HG03159 (cell line): Measurements from ENCODE around the gene CASTOR2.
"Not testable (repeated sequence)": the region's sequence is repeated elsewhere in the genome, so short reads cannot be mapped to it uniquely, and the experiment has no call there.

ENCODE experiments used
- ATAC-seq: cut with Tn5 transposase; IDR thresholded peaks from one replicate; pipeline ENCODE4 v1.9.1; 2021; ENCODE audit warnings: mild to moderate bottlenecking, moderate library complexity; ENCODE audit not compliant: unreplicated experiment

Gene CASTOR2

DNA sequence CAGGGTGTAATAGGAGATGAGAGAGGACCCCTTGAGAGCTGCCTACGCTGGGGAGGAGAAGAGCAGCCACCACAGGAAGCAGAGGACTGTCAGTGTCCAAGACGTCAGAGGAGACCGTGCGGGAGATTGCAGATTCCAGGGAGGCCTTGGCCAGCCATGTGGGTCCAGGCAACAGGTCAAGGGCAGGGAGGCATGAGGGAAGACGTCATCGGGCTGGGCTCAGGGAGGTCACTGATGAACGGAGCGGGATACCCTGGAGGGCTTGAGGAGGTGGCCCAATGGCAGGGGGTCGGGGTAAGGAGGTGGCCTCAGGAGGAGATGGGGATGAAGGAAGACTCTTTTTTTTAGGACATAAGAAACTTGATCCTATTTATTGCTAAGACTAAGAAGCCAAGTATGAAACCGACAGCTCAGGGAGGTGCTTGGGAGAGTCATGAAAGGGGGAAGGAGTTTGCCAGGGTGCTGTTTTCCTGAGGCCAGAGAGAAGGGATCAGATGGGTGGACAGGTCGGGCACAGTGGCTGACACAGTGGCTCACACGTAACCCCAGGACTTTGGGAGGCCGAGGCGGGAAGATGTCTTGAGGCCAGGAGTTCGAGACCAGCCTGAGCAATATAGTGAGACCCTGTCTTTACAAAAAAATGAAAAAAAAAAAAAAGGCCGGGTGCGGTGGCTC lies 30.5 kb downstream of the CASTOR2 start:
- not testable (repeated sequence) for ATAC-seq

DNA sequence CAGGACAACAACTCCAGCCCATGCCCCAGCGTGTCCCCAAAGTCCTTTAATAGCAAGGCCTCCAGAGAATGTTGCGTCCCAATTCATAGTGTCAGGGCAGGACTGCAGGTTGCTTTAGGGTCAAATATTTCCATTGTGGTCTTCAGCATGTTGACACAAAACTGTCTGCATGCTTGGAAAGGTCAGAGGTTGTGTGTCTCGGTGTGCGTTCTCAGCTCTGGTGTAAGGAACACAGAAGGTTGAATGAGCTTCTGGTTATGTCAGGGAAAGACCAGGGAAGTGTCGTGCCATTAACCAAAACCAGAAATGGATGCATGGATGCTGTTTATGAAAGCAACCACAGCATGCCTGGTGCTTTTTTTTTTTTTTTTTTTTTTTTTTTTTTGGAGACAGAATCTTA lies 31.9 kb downstream of the CASTOR2 start:
- not testable (repeated sequence) for ATAC-seq

DNA sequence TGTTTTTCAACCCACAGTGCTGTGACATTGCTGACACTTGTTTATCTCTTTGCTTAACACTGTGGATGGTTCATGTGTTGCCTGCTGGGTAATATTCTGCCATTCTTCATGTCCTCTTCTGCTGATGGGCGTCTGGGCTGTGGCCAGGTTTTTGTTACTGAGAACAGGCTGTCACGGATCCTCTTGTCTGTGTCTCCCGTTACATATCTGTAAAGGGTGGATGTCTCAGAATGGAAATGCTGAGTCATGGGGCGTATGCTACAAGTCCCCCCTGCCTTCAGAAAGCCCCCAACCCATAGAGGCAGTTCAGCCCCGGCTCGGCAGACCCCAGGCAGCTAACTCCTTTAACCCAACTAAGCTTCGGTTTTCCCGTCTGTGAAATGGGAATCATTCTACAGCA lies 33.3 kb downstream of the CASTOR2 start:
- not testable (repeated sequence) for ATAC-seq

DNA sequence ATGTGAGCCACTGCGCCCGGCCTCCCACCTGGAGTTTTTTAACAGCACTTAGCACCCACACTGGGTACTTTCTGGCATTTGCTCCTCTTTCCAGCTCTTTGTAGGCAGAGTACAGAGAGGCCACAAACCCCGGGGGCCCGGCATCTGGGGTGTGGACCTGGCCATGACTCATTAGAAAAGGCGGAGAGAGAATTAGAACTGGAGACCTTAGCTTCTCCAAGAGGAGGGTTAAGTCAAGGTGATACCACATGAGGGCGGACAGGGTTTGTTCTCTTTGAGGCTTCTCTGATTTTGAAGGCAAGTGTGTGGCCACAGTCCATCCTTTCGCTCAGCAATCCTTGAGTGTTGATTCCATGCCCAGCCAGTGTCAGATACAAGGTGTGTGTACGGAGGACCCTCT lies 36.9 kb downstream of the CASTOR2 start:
- ATAC-seq: not testable (repeated sequence)

- ATAC-seq: no peak
Observed at GRCh38 chr7:75010036-75010435, 45.5 kb downstream of the CASTOR2 start.

- ATAC-seq: no peak
Observed at GRCh38 chr7:75017832-75018231, 53.3 kb downstream of the CASTOR2 start.

GRCh38 chr7:75018570-75019364 lies 54.3 kb downstream of the CASTOR2 start:
- ATAC-seq: no peak

DNA sequence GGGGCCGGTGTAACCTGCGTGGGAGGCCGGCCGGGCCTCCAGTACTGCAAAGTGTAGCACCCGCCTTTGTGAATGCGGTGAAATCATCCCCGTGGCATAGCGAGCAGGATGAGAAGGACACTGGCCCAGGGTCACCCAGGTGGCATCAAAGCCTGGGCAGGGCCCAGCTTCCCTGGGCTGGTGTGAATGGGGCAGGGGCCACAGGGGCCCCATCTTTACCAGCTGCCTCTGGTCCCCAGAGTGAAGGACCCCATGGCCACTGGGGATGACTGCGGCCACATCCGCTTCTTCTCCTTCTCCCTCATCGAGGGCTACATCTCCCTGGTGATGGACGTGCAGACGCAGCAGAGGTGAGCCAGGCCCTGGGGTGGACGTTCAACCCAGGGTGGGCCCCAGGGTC lies 55.3 kb downstream of the CASTOR2 start:
- no peak for ATAC-seq

- ATAC-seq: no peak
Observed at GRCh38 chr7:75024922-75025321, 60.4 kb downstream of the CASTOR2 start.

DNA sequence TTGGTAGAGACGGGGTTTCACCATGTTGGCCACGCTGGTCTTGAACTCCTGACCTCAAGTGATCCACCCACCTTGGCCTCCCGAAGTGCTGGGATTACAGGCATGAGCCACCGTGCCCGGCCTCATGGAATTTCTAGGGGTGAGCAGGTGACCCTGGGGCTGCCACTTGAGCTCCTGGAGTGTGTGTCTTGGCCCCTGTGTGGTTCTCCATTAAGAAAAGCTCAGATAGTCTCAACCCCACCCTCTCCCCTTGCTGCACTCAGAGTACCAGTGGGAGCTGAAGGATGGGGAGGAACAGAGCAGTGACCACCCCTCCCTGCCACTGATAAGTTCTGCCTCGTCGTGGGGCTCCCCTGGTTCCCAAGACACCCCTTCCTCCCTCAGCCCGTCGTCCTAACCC lies 63.8 kb downstream of the CASTOR2 start:
- no peak for ATAC-seq

DNA sequence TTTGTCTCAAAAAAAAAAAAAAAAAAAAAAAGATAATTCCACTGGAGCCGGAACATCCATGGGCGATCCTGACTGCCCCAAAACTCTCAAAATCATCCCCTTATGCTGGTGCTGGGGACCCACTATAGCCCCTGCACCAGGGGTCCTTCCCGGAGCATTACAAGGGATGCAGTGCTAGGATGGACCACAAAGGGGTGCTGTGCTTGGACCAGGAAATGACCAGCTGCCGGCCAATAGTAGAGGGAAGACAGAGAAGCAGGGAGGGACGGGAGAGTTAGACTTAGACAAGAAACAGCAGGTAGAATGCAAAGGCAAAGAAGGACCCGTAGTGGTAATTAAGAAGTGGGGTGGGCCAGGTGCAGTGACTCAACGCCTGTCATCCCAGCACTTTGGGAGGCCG lies 68.6 kb downstream of the CASTOR2 start:
- no peak for ATAC-seq

DNA sequence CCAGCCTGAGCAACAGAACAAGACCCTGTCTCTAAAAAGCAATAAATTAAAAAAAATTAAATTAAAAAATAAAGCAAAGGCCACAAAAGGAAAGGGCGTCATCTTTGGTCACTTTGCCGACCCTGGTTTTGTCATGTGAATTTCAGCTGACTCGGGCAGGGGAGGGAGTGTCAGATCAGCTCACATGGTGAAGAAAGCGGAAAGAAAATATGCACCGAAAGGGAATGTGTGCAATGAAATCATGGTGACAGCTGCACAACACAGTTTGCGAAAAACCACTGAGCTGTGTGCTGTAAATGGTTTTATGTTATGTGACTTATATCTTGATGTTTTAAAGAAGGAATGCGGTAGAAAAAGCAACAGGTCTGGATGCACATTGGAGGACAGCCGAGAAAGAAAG lies 69.3 kb downstream of the CASTOR2 start:
- ATAC-seq: no peak

GRCh38 chr7:75038508-75038907 lies 74.0 kb downstream of the CASTOR2 start:
- ATAC-seq: no peak

GRCh38 chr7:75039166-75039565 lies 74.7 kb downstream of the CASTOR2 start:
- no peak for ATAC-seq

GRCh38 chr7:75039709-75040108 lies 75.2 kb downstream of the CASTOR2 start:
- no peak for ATAC-seq

DNA sequence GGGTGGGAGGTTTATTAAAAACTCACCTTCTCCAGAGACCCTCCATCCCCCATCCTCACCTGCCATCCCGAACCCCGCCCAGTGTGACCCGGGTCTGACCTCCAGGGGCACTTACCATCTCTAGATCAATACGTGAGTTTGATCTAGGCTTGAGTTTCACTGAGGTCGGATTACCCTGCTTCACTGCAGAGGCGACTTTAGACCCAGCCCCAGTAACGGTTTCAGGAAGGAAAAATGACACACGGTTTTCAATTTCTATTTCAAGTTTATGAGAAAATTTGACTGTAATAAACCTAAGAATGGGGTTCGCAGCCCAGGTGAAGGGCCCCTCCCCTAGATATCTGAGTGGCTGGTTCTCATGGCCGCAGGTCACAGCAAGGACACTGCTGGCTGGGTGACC lies 76.0 kb downstream of the CASTOR2 start:
- ATAC-seq: no peak

DNA sequence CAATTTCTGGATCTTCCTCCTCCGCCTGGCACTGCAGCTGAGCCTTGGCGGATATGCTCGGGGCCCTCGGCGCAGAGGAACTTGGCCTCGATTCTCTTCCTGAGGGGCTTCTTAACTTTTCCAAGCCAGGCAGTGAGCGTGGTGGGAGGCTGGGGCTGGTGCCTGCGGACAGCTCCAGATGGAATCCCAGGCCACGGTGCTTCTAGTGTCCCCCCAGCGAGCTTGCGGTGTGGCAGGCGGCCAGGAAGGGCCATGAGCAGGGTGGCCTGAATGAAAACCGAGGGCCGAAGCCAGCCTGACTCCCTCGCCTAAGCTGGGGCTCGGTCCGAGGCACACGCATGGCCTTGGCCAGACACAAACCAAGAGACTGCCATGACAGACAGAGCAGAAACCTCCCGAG lies 77.8 kb downstream of the CASTOR2 start:
- no peak for ATAC-seq

GRCh38 chr7:75042831-75043703 lies 78.6 kb downstream of the CASTOR2 start:
- ATAC-seq: no peak

DNA sequence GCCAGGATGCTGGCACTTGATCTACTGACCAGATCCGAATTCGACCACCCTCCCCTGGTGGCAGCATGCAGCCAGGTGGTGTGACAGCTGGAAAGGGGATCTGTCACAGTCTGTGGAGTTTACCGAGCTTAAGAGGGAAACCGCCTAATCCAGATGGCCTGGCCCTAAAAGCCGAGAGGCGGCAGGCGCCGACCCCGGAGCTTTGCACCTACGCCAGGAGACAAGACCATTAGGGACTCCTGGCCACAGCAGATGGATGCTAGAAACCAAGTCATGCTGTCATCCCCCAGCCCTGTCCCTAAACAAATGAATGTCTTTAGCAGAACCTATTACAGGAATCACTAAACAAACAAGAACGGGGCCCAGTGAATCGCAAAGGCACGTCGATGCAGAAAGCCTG lies 81.4 kb downstream of the CASTOR2 start:
- ATAC-seq: no peak

DNA sequence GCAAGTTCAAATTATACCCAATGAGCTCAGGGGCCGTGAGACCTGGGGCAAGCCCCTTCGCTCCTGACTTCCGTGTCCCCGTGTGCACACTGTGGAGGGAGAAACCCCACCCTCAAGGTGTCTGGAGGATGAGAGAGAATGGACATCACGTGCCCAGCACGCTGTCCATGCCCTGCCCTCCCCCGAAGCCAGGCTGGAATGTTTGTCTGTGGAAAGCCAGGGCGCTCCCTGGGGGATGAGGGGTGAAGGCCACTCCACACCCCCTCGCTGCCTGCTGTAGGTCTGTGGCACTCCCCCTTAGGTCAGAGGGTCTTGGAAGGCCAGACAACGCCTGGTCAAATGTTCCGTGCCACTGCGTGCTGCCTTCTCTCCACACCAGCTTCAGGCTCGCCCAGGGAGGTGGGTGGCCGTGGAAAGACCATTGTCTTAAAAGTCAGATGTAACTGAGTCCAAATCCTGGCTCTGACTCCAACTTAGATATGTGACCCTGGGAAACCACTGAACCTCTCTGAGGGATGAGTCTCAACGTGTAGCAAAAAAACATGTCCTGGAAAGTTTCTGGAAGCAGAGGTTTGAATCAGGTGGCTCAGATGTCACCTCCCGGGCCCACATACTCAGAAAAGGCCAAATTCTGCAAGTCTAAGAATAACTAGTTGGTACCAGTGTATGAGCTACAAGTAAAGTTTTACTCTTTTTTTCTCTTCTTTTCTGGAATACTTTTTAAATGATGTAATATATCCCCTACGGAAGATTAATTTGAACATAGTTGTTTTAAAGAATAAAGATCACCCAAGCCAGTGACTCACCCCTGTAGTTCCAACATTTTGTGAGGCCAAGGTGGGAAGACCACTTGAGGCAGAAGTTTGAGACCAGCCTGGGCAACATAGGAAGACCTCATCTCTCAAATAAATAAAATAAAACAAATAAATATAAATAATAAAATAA lies 84.2 kb downstream of the CASTOR2 start:
- no peak for ATAC-seq
